GM19043 (cell line): Measurements from ENCODE around the gene LRRC4C.

Experiments used
- ATAC-seq: cut with Tn5 transposase; IDR thresholded peaks from one replicate; pipeline ENCODE4 v1.9.1; 2021; ENCODE audit warnings: low read depth; ENCODE audit not compliant: unreplicated experiment

Gene LRRC4C

GRCh38 chr11:41146326-41146725 is 313.1 kb downstream of the LRRC4C start:
- ATAC-seq: no peak

- no peak for ATAC-seq
Observed at GRCh38 chr11:41145420-41145819, 314.0 kb downstream of the LRRC4C start.

- no peak for ATAC-seq
Observed at GRCh38 chr11:41134971-41135370, 324.5 kb downstream of the LRRC4C start.

- no peak for ATAC-seq
Observed at GRCh38 chr11:41133023-41133422, 326.4 kb downstream of the LRRC4C start.

GRCh38 chr11:41121600-41121999 is 337.9 kb downstream of the LRRC4C start:
- no peak for ATAC-seq

- no peak for ATAC-seq
Observed at GRCh38 chr11:41119484-41119883, 340.0 kb downstream of the LRRC4C start.

- no peak for ATAC-seq
Observed at GRCh38 chr11:41118521-41118920, 340.9 kb downstream of the LRRC4C start.

GRCh38 chr11:41116970-41117369 is 342.5 kb downstream of the LRRC4C start:
- no peak for ATAC-seq

GRCh38 chr11:41115066-41115465 is 344.4 kb downstream of the LRRC4C start:
- no peak for ATAC-seq

GRCh38 chr11:41113160-41113559 is 346.3 kb downstream of the LRRC4C start:
- ATAC-seq: no peak

GRCh38 chr11:41110527-41110926 is 348.9 kb downstream of the LRRC4C start:
- ATAC-seq: no peak

- ATAC-seq: no peak
Observed at GRCh38 chr11:41102471-41102870, 357.0 kb downstream of the LRRC4C start.

GRCh38 chr11:41099654-41100053 is 359.8 kb downstream of the LRRC4C start:
- ATAC-seq: no peak

- ATAC-seq: no peak
Observed at GRCh38 chr11:41085123-41085522, 374.3 kb downstream of the LRRC4C start.

GRCh38 chr11:41081756-41082285 is 377.6 kb downstream of the LRRC4C start:
- no peak for ATAC-seq

- no peak for ATAC-seq
Observed at GRCh38 chr11:41074318-41074717, 385.1 kb downstream of the LRRC4C start.

GRCh38 chr11:41065432-41065831 is 394.0 kb downstream of the LRRC4C start:
- no peak for ATAC-seq

- ATAC-seq: no peak
Observed at GRCh38 chr11:41058138-41058537, 401.3 kb downstream of the LRRC4C start.

- no peak for ATAC-seq
Observed at GRCh38 chr11:41056892-41057569, 402.4 kb downstream of the LRRC4C start.

- ATAC-seq: no peak
Observed at GRCh38 chr11:41053894-41054293, 405.6 kb downstream of the LRRC4C start.

- ATAC-seq: no peak
Observed at GRCh38 chr11:41051919-41052635, 407.4 kb downstream of the LRRC4C start.

GRCh38 chr11:41050791-41051190 is 408.7 kb downstream of the LRRC4C start:
- no peak for ATAC-seq
